Measurements from ENCODE around the gene ZFX. TPM values are rescaled to one million over a fixed set of nuclear protein-coding genes. Genes with fewer than 3 reads are reported as not detected.
"Not testable (repeated sequence)": the region's sequence is repeated elsewhere in the genome, so short reads cannot be mapped to it uniquely, and the experiment has no call there.

The ZFX gene
- total RNA-seq, 1 donor from 2014 or later, result 67.0 TPM

- Mint-ChIP-seq H3K27ac (peak overlapping the region; percentile 86), H3K4me3 (peak overlapping the region; percentile 86), H3K9me3 (no peaks in the 10 kb centered on the region), H3K4me1 (peaks cover 61% of the 10 kb centered on the region), H3K36me3 (ENCODE audit: low read depth) (peaks cover 31% of the 10 kb centered on the region), H3K27me3 (no peaks in the 10 kb centered on the region)
- ChIA-PET POLR2A (interaction anchor here (0.6 to 0.9 kb wide), 3 partner anchors 90 to 367 kb away, joined by 3 to 10 read pairs (median 3); no protein-coding TSS in a partner anchor), CTCF (no interaction called here)
- intact Hi-C loops (cut with micrococcal nuclease), result loop anchor here (5.0 to 10.0 kb wide), 3 partner anchors 51 to 457 kb away; no protein-coding TSS in a partner anchor
- DNase-seq (no peak), ATAC-seq (ENCODE audit: low read depth) (no peak)
- TF ChIP-seq CTCF (IDR thresholded peaks at IDR 0.05), result no peak
Observed at GRCh38 chrX:24151513-24151912, 2.0 kb downstream of the ZFX start.

GRCh38 chrX:24153178-24153795 is 3.8 kb downstream of the ZFX start:
- ATAC-seq (ENCODE audit: low read depth) (no peak), DNase-seq (no peak)
- no peaks in the 10 kb centered on the region for H3K27me3 Mint-ChIP-seq
- H3K9me3 Mint-ChIP-seq, result no peaks in the 10 kb centered on the region
- ChIA-PET CTCF (no interaction called here), POLR2A (no interaction called here)
- peak overlapping the region; percentile 73 for H3K4me3 Mint-ChIP-seq
- H3K27ac Mint-ChIP-seq, result peak overlapping the region; percentile 81
- TF ChIP-seq CTCF (IDR thresholded peaks at IDR 0.05), result no peak
- intact Hi-C loops (cut with micrococcal nuclease), result loop anchor here (5.0 to 10.0 kb wide), 3 partner anchors 49 to 458 kb away; no protein-coding TSS in a partner anchor
- peaks cover 58% of the 10 kb centered on the region for H3K4me1 Mint-ChIP-seq
- H3K36me3 Mint-ChIP-seq (ENCODE audit: low read depth), result peaks cover 38% of the 10 kb centered on the region

GRCh38 chrX:24153796-24154189 is 4.3 kb downstream of the ZFX start:
- H3K4me1 Mint-ChIP-seq, result peaks cover 56% of the 10 kb centered on the region
- TF ChIP-seq CTCF (IDR thresholded peaks at IDR 0.05), result no peak
- no peaks in the 10 kb centered on the region for H3K9me3 Mint-ChIP-seq
- H3K4me3 Mint-ChIP-seq, result peak overlapping the region; percentile 73
- H3K27me3 Mint-ChIP-seq, result no peaks in the 10 kb centered on the region
- peaks cover 39% of the 10 kb centered on the region for H3K36me3 Mint-ChIP-seq (ENCODE audit: low read depth)
- ChIA-PET POLR2A (no interaction called here), CTCF (no interaction called here)
- intact Hi-C loops (cut with micrococcal nuclease), result loop anchor here (5.0 to 10.0 kb wide), 3 partner anchors 49 to 459 kb away; no protein-coding TSS in a partner anchor
- ATAC-seq (ENCODE audit: low read depth) (no peak), DNase-seq (no peak)
- peak overlapping the region; percentile 81 for H3K27ac Mint-ChIP-seq

- no peak for ATAC-seq (ENCODE audit: low read depth)
- ChIA-PET POLR2A (no interaction called here), CTCF (no interaction called here)
- Mint-ChIP-seq H3K36me3 (ENCODE audit: low read depth) (peaks cover 41% of the 10 kb centered on the region), H3K4me3 (no peak overlapping the region), H3K4me1 (peaks cover 60% of the 10 kb centered on the region), H3K27ac (no peak overlapping the region), H3K9me3 (no peaks in the 10 kb centered on the region), H3K27me3 (no peaks in the 10 kb centered on the region)
- DNase-seq, result no peak
- intact Hi-C loops (cut with micrococcal nuclease), result loop anchor here (1.0 to 10.0 kb wide), 4 partner anchors 13 to 460 kb away; no protein-coding TSS in a partner anchor
- TF ChIP-seq CTCF (IDR thresholded peaks at IDR 0.05), result no peak
Observed at GRCh38 chrX:24154490-24155034, 5.0 kb downstream of the ZFX start.

- H3K4me3 Mint-ChIP-seq; ATAC-seq (ENCODE audit: low read depth); H3K9me3 Mint-ChIP-seq; POLR2A ChIA-PET; H3K27ac Mint-ChIP-seq; CTCF ChIA-PET; H3K27me3 Mint-ChIP-seq; DNase-seq: not testable (repeated sequence)
- Mint-ChIP-seq H3K4me1 (peaks cover 62% of the 10 kb centered on the region), H3K36me3 (ENCODE audit: low read depth) (peaks cover 42% of the 10 kb centered on the region)
- intact Hi-C loops (cut with micrococcal nuclease), result loop anchor here (1.0 to 10.0 kb wide), 2 partner anchors 12 to 461 kb away; no protein-coding TSS in a partner anchor
Observed at GRCh38 chrX:24155747-24156146, 6.2 kb downstream of the ZFX start.
